D341Med (cell line): ENCODE measurements around the gene MCTS1.
"Not testable (repeated sequence)": the region's sequence is repeated elsewhere in the genome, so short reads cannot be mapped to it uniquely, and the experiment has no call there.

Source experiments
- DNase-seq: peaks from one replicate; pipeline ENCODE4 v3.0.0; 2012; ENCODE audit warnings: low spot score

The MCTS1 gene, protein sequence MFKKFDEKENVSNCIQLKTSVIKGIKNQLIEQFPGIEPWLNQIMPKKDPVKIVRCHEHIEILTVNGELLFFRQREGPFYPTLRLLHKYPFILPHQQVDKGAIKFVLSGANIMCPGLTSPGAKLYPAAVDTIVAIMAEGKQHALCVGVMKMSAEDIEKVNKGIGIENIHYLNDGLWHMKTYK

DNA sequence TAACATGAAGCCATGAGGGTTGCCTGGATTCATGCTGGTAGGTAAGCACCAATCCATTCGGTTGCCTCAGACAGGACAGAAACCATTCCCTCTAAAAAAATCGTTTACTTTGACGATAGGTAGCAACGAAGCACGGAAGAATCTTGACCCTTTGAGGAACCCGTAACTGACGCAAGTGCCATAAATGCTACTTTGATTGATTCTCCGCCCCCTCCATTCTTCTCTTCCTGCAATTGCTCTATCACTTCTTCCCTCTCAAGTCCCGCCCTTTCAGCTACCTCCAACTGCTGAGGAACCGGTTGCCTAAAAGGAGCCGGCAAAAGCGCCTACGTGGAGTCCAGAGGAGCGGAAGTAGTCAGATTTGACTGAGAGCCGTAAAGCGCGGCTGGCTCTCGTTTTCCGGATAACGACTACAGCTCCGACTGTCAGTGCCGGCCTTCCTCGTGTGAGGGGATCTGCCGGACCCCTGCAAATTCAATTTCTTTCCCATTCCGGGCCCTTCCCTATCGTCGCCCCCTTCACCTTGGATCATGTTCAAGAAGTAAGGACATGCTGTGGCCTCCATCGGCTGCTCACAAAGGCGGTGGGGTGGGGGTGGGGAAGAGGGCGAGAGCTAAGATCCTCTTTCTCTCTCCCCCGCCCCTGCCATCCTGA is at the start of gene MCTS1:
MCTS1 (plus strand) TSS at position 395 of the 654 bp plus-strand sequence; CDS start at position 531, 136 bp downstream.
- peak; percentile 76 for DNase-seq

GRCh38 chrX:120556251-120556650 is 47.6 kb upstream of the MCTS1 start:
- DNase-seq: no peak

- DNase-seq: peak; percentile 17
Observed at GRCh38 chrX:120559804-120560203, 44.1 kb upstream of the MCTS1 start.

- DNase-seq: peak; percentile 9
Observed at GRCh38 chrX:120560405-120560841, 43.5 kb upstream of the MCTS1 start.

GRCh38 chrX:120560842-120561633 is 42.9 kb upstream of the MCTS1 start, which contains the start of gene CUL4B:
Gene CUL4B, minus strand, starts transcription at chrX:120560962. Its CDS starts 324 bp downstream, at chrX:120560638.
- peak; percentile 83 for DNase-seq

GRCh38 chrX:120561634-120562568 is 42.0 kb upstream of the MCTS1 start:
- no peak for DNase-seq

- no peak for DNase-seq
Observed at GRCh38 chrX:120562569-120562926, 41.4 kb upstream of the MCTS1 start.

DNA sequence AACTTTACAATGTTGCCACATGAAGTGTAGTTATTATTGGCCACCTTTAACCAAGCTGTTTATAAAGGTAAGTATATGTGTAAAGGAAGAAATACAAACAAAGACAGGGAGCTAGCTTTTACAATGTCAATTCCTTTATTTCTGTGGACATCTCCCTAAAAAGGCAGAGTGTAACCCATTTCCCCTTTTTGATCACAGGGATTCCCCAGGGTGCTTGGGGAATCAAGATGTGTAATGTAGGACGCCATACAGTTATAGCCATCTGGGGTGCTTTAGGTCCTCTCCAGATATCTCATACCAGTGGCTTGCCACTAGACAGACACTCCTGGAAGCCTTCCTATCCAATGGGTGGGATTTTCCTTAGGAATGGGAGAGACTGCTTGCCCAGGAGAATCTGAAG is 39.0 kb upstream of the MCTS1 start:
- no peak for DNase-seq

DNA sequence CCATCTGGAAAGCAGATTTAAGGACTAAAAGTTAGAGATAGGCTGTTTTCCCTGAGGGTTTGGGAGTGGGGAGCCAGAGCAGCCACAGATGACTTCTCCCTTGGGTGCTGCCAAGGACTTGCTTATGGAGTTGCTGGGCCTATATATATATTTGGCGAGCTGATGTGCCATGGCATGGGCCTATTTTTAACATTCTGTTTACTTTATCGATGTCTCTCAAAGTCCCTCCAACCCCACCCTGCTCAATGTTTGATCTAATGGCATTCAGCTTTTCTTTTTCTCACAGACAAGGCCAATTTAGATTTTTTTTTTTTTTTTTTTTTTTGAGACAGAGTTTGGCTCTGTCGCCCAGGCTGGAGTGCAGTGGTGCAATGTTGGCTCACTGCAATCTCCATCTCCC is 37.1 kb upstream of the MCTS1 start:
- DNase-seq: no peak

DNA sequence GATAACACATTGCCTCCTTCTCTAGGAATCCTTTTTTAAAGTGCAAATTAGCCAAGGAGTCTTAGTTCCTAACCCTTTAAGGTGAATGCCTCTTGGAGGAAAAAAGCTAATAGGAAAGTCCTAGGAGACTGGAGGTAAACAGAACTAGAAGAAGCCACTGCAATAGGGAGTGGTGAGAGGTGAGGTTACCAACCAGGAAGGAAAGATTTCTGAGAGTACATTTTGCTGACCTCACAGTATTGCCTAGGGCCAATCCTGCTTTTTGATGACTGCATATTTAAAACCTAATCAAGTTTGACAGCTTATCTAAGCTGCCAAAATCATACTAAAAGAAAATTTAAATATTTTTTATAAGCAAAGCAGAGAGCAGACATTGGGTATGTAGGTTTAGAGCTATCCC is 35.9 kb upstream of the MCTS1 start:
- DNase-seq: no peak

GRCh38 chrX:120568609-120569008 is 35.3 kb upstream of the MCTS1 start:
- no peak for DNase-seq

- no peak for DNase-seq
Observed at GRCh38 chrX:120570011-120570600, 33.8 kb upstream of the MCTS1 start.

GRCh38 chrX:120573806-120574205 is 30.1 kb upstream of the MCTS1 start:
- DNase-seq: not testable (repeated sequence)

DNA sequence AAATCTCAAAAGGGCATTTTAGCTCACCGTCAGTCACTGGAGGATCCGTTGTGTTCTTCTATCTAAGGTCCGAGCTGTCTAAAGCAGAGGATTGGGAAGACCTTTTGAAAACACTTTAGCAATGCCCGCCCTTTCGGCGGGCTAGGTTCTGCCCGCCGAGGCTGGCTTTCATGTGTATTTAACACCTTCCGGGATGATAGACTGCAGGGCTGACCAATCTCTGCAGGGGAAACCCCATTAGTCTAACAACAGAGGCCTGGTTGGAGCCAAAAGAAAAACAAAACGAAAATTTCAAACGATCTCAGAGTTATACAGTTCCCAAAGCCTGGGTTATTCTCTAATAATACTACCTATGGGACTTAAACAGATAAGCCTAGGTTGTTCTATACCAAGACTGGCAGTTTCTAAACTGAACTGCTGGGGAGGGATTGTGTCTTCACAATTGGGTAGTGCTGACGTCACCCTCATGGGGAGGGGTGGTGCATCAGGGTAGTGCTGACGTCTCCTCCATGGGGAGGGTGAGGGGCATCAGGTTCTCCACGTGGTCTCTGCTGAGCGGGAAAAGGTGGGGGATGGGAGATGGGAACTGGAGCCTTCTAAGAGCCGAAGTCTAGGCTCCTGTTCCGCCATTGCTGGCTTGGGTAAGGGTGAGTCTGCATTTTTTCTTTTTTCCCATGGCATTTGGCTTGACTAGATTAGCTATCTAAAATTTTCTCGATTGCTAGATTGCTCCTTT is 28.4 kb upstream of the MCTS1 start:
- no peak for DNase-seq

DNA sequence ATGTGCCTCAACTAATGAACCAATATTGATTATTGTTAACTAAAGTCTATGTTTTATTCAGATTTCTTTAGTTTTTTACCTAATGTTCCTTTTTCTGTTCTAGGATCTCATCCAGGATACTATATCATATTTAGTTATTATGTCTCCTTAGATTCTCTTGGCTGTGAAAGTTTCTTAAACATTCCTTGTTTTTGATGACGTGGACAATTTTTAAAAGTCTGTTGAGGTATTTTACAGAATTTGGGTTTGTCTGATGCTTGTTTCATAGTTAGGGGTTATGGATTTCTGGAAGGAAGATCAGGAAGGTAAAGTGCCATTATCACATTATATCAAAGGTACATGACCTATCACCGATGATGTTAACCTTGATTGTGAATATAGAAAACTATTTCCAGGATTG is 18.2 kb upstream of the MCTS1 start:
- no peak for DNase-seq

DNA sequence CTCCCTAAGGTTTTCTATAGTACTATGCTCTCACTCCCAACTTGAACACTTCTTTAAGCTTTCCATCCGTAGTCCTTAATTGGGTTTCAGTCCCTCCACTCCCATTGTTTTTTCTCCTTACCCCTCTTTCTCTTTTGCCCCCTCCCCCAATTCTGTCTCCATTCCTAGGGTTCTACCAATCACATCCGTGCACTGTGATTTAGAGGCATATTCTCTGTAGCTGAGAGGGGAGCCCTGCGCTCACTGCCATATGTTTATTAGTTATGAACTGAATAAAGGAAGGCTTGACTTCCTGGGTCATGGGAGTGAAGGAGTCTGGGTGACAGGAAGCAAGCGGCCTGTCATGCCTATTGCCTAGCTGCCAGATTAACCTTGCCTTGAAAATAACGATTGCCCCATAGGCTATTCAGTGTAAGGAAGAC is 471 bp downstream of the MCTS1 start:
- peak; percentile 62 for DNase-seq

GRCh38 chrX:120612086-120612485 is 8.2 kb downstream of the MCTS1 start:
- no peak for DNase-seq

- no peak for DNase-seq
Observed at GRCh38 chrX:120614816-120615215, 10.9 kb downstream of the MCTS1 start.

GRCh38 chrX:120617996-120618630 is 14.2 kb downstream of the MCTS1 start:
- no peak for DNase-seq

GRCh38 chrX:120625371-120625770 is 21.5 kb downstream of the MCTS1 start:
- no peak for DNase-seq
